ENCODE data around the gene PLEKHB2.
"Not testable (repeated sequence)": the region's sequence is repeated elsewhere in the genome, so short reads cannot be mapped to it uniquely, and the experiment has no call there.

Gene PLEKHB2

GRCh38 chr2:131145040-131145439 is 39.9 kb downstream of the PLEKHB2 start:
- no peak for DNase-seq

GRCh38 chr2:131146231-131146630 is 41.1 kb downstream of the PLEKHB2 start:
- no peak for DNase-seq

GRCh38 chr2:131146749-131147148 is 41.6 kb downstream of the PLEKHB2 start:
- DNase-seq: no peak

GRCh38 chr2:131148426-131148825 is 43.3 kb downstream of the PLEKHB2 start:
- DNase-seq: peak; percentile 23

GRCh38 chr2:131150109-131150508 is 45.0 kb downstream of the PLEKHB2 start:
- not testable (repeated sequence) for DNase-seq

- no peak for DNase-seq
Observed at GRCh38 chr2:131151398-131151797, 46.3 kb downstream of the PLEKHB2 start.

- DNase-seq: no peak
Observed at GRCh38 chr2:131152074-131152473, 46.9 kb downstream of the PLEKHB2 start.

- no peak for DNase-seq
Observed at GRCh38 chr2:131153529-131153928, 48.4 kb downstream of the PLEKHB2 start.

GRCh38 chr2:131154071-131154531 is 49.0 kb downstream of the PLEKHB2 start:
- DNase-seq: peak; percentile 85

GRCh38 chr2:131154647-131155046 is 49.5 kb downstream of the PLEKHB2 start:
- no peak for DNase-seq

- DNase-seq: no peak
Observed at GRCh38 chr2:131155208-131155855, 50.2 kb downstream of the PLEKHB2 start.

GRCh38 chr2:131156452-131157149 is 51.5 kb downstream of the PLEKHB2 start:
- DNase-seq: no peak

GRCh38 chr2:131165562-131165961 is 60.4 kb downstream of the PLEKHB2 start:
- DNase-seq: not testable (repeated sequence)

- DNase-seq: no peak
Observed at GRCh38 chr2:131168538-131168937, 63.4 kb downstream of the PLEKHB2 start.

GRCh38 chr2:131178050-131178449 is 72.9 kb downstream of the PLEKHB2 start:
- DNase-seq: not testable (repeated sequence)

- DNase-seq: not testable (repeated sequence)
Observed at GRCh38 chr2:131178721-131179418, 73.7 kb downstream of the PLEKHB2 start.

- DNase-seq: not testable (repeated sequence)
Observed at GRCh38 chr2:131181451-131181850, 76.3 kb downstream of the PLEKHB2 start.

GRCh38 chr2:131193421-131193820 is 88.3 kb downstream of the PLEKHB2 start:
- peak; percentile 9 for DNase-seq

- DNase-seq: not testable (repeated sequence)
Observed at GRCh38 chr2:131196186-131196585, 91.0 kb downstream of the PLEKHB2 start.

All from NCI-H82 (cell line).